Mesodermal cell (in vitro differentiated cells): ENCODE results near the gene GPRIN1.

Experiments
- H3K27ac ChIP-seq: 2 replicates; pipeline ENCODE4 v1.7.0; 2013; ENCODE audit warnings: mild to moderate bottlenecking, low read depth, low read length, moderate library complexity; ENCODE audit not compliant: severe bottlenecking
- H3K36me3 ChIP-seq: 2 replicates; pipeline ENCODE4 v1.7.1; 2013; ENCODE audit warnings: mild to moderate bottlenecking, low read length, moderate library complexity; ENCODE audit not compliant: control insufficient read depth, insufficient read depth
- H3K4me1 ChIP-seq: one replicate; pipeline ENCODE4 v1.7.1; 2013; ENCODE audit warnings: mild to moderate bottlenecking, low read length; ENCODE audit not compliant: insufficient read depth, control insufficient read depth, poor library complexity, severe bottlenecking
- H3K4me3 ChIP-seq: 2 replicates; pipeline ENCODE4 v1.7.0; 2013; ENCODE audit warnings: low read length, control low read depth, mild to moderate bottlenecking; ENCODE audit not compliant: insufficient read depth, poor library complexity, severe bottlenecking; ENCODE audit errors: extremely low read depth
- H3K9me3 ChIP-seq: 2 replicates; pipeline ENCODE4 v1.7.1; 2013; ENCODE audit warnings: mild to moderate bottlenecking, low read length, moderate library complexity; ENCODE audit not compliant: control insufficient read depth
- whole genome bisulfite sequencing, 2 experiments: methylation state at CpG; one replicate each; pipeline ENCODE4 v1.1.5; 2013; ENCODE audit warnings: missing lambda C conversion rate in 2 of 2; ENCODE audit not compliant: insufficient coverage in 2 of 2; 5-methylcytosine and 5-hydroxymethylcytosine counted together

The GPRIN1 gene

DNA sequence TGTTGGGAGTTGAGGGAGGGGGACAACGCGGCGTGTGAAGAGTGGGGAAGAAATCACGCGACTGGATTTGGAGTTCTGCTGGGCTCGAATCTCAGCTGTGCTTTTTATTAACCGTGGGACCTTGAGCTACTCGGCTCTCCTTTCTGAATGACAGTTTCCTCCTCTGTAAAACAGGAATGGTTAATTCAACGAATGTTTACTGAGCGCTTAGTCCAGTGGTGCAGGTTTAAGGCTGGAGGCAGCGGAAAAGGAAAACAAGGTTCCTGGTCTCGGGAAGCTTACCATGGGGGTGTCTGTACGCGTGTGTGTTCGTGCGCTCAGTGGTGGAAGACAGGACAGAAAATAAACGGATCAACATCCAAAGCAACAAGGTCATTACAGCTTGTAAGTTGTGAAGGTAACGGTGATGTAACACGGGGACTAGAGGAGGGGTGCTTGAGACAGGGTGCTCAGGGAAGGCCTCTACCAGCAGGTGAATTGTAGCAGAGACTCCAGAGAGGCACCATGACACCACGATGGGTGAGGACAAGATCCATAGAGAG, 20.8 kb upstream of the GPRIN1 start:
- Histone ChIP-seq H3K4me1 (peaks cover 15% of the 10 kb centered on the region), H3K36me3 (no peaks in the 10 kb centered on the region), H3K27ac (no peak overlapping the region), H3K9me3 (no peaks in the 10 kb centered on the region), H3K4me3 (peak overlapping the region; percentile 36)
- WGBS, 2 experiments: 17 to 27% methylated on average over 14 to 19 of the region's 20 CpGs

DNA sequence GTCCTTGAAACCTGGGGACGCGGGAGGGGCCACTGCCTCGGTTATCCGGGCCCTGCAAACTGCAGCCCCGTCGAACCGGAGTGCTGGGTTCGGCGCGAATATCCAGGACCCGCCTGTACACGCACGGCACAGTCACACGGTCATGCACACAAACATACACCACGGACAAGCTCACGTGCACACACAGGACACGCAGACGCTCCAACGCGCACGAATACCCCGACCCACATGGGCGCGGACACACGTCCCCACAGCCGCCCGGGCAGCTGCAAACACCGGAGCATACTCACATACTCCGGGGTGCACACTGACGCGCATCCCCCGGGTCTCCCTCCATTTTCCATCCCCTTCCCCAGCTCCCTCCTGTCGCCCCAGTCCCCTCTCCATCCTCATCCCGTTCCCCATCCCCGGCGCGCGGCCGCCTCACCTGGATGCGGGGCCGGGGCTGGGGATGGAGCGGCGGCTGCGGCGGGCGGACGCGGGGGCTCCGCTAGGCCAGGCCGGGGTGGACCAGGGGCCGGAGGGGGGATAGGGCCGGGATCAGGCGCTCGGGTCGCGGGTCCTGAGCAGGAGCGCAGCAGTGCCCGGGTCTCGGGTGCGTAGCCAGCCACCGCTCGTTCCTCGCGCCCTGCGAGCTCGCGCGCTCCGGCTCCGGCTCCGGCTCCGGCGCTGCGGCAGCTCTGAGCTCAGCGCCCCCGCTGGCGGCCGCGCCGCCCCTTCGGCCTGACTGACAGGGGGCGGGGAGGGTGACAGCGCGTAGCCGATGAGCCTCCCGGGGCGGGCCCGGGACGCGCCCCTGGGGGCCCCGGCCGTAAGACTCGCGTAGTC, 20.1 kb upstream of the GPRIN1 start, which contains the start of the genes EIF4E1B and SNCB:
EIF4E1B (plus strand) TSS at position 823 of the 828 bp plus-strand sequence. CDS start 12,113 bp downstream, outside the sequence.
SNCB (minus strand) TSS at position 682 of the 828 bp plus-strand sequence. CDS start 880 bp downstream, outside the sequence.
- Histone ChIP-seq H3K9me3 (no peaks in the 10 kb centered on the region), H3K27ac (no peak within 1 kb of the TSS), H3K4me1 (peaks cover 15% of the 10 kb centered on the region), H3K36me3 (no peaks in the 10 kb centered on the region), H3K4me3 (peak within 1 kb of the TSS; percentile 36)
- WGBS, 2 experiments: 0% methylated on average over 55 to 67 of the region's 94 CpGs

DNA sequence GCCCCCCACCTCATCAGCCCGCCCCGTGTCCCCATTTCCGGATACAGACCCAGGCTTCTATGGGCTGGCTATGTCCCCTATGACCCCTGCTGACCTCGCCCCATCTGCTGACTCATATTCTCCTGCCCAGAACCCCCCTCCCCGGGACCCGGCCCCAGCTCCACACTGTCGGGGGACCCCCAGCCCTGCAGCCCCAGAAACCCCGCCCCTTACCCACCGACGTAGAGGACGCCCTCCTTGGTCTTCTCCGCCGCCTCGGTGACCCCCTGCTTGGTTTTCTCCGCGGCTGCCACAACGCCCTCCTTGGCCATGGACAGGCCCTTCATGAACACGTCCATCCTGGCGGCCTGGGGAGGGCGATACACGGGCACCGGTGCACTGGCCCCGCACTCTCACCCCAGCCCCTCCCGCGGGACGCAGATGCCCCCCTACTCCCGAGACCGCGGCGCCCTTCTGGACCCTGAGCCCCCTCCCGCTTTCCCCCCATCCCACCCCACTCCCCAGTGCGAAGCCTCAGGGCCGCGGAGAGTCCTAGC, 19.4 kb upstream of the GPRIN1 start:
- H3K4me3 ChIP-seq: peak overlapping the region; percentile 36

DNA sequence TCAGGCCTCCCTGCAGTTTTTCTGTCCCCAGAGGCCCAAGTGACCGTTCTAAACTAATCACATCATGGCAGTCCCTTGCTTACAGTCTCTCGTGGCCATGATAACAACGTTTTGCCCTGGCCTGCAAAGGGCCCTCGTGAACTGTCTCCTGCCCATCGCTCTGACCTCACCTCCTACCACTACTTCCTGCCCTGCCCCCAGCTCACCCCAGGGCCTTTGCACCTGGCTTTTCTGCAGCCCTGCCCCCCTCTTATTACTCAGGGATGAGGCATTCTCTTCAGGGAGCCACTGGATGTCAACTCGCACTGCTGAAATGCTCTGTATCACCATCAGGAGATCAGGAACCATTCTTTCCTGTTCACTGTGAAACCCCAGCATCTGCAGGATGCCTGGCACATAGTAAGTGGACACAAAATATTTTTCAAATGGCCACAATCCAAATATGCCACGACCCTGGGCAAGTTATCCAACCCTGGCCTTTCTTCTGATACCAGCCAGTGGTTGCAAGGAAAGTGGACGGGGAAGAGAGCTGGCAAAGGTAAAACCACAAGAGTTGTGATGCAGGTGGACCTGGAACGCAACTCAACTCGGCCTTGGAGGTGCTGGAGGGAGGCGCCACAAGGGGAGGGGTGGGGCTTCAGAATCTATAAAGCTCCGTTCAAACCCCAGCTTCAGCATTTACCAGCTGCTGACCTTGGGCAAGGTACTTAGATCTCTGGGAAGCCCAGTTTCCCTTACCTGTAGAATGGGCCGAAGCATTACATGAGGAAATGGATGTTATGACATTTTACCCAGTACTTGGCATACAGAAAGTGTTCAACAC, 18.7 kb upstream of the GPRIN1 start:
- H3K36me3 ChIP-seq: no peaks in the 10 kb centered on the region
- peaks cover 15% of the 10 kb centered on the region for H3K4me1 ChIP-seq
- 61 to 62% methylated on average over 9 of the region's 13 CpGs for WGBS, 2 experiments
- H3K9me3 ChIP-seq: no peaks in the 10 kb centered on the region
- no peak overlapping the region for H3K4me3 ChIP-seq
- no peak overlapping the region for H3K27ac ChIP-seq

More for the DNA sequence above, 19.4 kb upstream of the GPRIN1 start:
- WGBS, 2 experiments: 11 to 23% methylated on average over 6 to 18 of the region's 34 CpGs
- H3K9me3 ChIP-seq: no peaks in the 10 kb centered on the region
- H3K4me1 ChIP-seq: peaks cover 15% of the 10 kb centered on the region
- no peak overlapping the region for H3K27ac ChIP-seq
- H3K36me3 ChIP-seq: no peaks in the 10 kb centered on the region

DNA sequence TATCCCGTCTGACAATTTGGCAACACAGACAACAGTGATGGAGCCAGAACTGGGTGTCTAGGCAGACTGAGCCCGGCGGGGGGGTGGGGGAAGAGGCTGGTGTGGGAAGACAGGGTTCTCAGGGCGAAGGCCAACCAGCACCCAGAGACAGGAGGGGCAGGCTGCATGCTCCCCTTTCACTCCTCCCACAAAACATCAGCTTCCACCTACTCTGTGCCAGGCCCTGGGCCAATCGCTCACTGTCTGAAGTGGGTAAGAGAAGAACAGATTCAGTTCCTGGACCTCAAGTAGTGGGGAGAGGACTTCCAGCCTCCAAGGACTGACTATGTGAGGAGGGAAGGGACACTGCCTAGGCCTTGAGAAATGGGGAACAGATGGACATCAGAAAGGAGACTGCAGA, 17.6 kb upstream of the GPRIN1 start:
- H3K4me3 ChIP-seq: no peak overlapping the region
- H3K27ac ChIP-seq: no peak overlapping the region
- H3K4me1 ChIP-seq: peaks cover 15% of the 10 kb centered on the region
- WGBS, 2 experiments: 67 to 71% methylated on average over 1 to 4 of the region's 5 CpGs
- H3K9me3 ChIP-seq: no peaks in the 10 kb centered on the region
- no peaks in the 10 kb centered on the region for H3K36me3 ChIP-seq

DNA sequence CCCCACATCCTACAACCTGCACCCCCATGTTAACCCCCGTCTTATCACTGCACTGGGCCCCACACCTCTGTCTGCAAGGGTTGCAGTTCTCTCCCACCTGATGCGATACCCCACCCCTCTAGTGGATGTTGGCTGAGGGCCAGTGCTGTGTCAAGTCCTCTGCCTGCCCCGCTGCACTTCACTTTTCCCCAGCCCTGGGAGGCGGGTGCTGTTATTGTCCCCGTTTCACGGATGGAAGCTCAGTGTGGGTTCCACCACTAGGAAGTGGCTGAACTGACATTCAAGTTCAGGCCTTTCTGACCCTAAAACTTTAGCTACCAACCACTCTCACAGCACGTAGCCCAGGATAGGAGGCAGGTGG, 16.9 kb upstream of the GPRIN1 start:
- Histone ChIP-seq H3K4me1 (peaks cover 15% of the 10 kb centered on the region), H3K9me3 (no peaks in the 10 kb centered on the region), H3K4me3 (no peak overlapping the region), H3K27ac (no peak overlapping the region), H3K36me3 (no peaks in the 10 kb centered on the region)
- WGBS, 2 experiments: 84% methylated on average over 6 of the region's 7 CpGs; no CpG with 5 or more reads in 1 of the 2 experiments

DNA sequence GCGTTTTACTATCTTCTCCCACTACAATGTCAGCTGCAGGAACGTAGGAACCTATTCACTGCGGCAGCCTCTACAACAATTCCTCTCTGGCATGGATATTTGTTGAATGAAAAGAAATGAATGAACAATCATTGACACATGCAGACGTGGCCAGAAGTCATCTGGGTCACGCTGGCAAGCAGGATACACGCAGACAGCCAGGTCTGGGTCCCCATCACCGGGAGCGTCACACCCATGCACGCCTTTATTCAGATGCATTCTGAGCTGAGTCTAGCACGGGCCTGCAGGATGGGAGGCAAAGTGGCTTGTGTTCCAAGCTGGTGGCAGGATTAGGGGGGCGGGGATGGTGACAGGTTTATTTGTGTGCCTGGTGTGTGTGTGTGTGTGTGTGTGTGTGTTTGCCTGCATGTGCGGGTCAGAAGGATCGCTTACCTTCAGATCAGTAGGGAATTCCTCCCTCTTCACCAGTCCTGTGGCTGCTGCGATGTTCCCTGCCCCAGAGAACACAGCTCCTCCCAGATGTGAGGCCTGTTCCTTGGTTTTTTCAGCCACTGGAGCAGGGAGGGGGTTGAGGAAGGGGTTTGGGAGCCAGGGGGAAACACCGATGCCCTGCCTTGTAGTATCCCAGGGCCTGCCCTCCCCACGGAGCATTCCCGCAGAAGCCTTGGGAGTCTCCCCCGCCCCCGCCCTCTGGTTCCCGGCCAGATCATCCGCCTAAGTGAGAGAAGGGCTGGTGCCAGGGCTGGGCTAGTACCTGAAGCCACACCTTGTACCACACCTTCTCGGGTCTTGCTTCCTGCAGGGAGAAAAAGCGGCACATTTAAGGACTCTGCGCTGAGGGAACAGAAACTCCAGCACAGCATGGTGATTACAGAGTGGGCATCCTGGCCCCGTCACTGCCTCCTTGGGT, 16.3 kb upstream of the GPRIN1 start:
- Histone ChIP-seq H3K36me3 (no peaks in the 10 kb centered on the region), H3K9me3 (no peaks in the 10 kb centered on the region), H3K4me3 (no peak overlapping the region), H3K4me1 (peaks cover 19% of the 10 kb centered on the region), H3K27ac (no peak overlapping the region)
- WGBS, 2 experiments: 71 to 72% methylated on average over 18 to 19 of the region's 25 CpGs

DNA sequence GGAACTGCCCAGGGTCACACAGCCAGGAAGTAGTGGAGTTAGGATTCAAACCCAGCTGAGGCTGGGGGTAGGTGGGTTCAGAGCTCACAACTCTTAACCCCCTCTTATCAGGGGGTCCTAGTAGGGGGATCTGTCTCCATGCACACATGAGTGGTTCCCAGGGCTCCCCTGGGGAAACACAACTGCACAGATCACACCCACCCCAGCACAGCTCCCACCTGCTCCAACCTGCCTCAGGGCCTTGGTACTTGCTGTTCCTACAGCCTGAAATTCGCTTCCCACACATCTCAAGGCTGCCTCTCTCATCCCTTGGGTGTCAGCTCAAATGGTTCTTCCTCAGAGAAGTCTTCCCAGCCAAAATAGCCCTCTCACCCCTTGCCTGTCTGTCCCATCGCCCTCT, 15.6 kb upstream of the GPRIN1 start:
- H3K9me3 ChIP-seq: no peaks in the 10 kb centered on the region
- H3K36me3 ChIP-seq: no peaks in the 10 kb centered on the region
- no peak overlapping the region for H3K27ac ChIP-seq
- 89 to 90% methylated on average over 2 of the region's 2 CpGs for WGBS, 2 experiments
- no peak overlapping the region for H3K4me3 ChIP-seq
- peaks cover 17% of the 10 kb centered on the region for H3K4me1 ChIP-seq

DNA sequence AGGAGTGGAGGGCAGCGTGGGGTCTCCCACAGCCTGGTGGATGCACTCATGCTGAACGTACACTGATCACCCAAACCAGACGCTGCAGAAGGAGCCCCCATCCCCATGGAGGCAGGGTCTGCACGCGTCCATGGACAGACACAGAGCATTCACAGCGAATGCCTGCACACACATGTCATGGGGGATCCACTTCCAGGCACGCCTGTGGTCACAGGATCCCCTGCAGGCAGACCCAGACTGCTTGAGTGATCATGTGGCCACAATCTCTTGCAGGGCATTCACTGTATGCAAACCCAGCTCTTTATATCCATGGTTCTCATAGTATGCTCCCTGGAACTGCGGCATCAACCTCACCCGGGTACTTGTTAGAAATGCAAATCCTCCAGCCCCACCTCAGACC, 15.0 kb upstream of the GPRIN1 start:
- Histone ChIP-seq H3K36me3 (no peaks in the 10 kb centered on the region), H3K27ac (no peak overlapping the region), H3K4me1 (peaks cover 15% of the 10 kb centered on the region), H3K4me3 (no peak overlapping the region), H3K9me3 (no peaks in the 10 kb centered on the region)
- WGBS, 2 experiments: 77 to 80% methylated on average over 9 of the region's 9 CpGs

DNA sequence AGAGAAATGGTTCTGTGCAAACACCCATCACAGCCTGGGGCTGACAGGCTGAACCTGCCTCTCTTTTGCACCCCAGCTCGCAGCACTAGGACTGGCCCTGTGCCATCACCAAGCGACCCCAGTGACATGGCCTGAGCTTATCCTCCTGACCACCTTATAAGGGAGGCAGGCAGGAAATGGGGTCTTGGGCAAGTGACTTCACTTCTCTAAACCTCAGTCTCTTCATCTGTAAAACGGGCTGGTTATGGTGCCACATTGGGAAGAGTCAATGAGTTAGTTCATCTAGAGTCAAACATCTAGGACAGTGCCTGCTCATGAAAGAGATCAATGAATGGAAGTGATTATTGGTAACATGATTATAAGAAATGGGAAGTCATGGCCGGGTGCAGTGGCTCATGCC, 14.2 kb upstream of the GPRIN1 start:
- 100% methylated on average over 2 to 3 of the region's 4 CpGs for WGBS, 2 experiments
- Histone ChIP-seq H3K4me3 (no peak overlapping the region), H3K36me3 (no peaks in the 10 kb centered on the region), H3K4me1 (peaks cover 7% of the 10 kb centered on the region), H3K9me3 (no peaks in the 10 kb centered on the region), H3K27ac (no peak overlapping the region)
